ENCODE data around the gene CCDC40. TPM values are rescaled to one million over a fixed set of nuclear protein-coding genes. Genes with fewer than 3 reads are reported as not detected.
A peak's percentile ranks its signal among the peaks of the same experiment; 100 is the strongest.

CCDC40 gene
- total and polyA plus RNA-seq, 2 of the 13 experiments (the other 11 are each of a cell fraction or from before 2014, with no cell fraction given): 4.1 to 5.5 TPM

- no peak for TF ChIP-seq PHF5A (CRISPR knock-in tag; IDR thresholded peaks at IDR 0.05; ENCODE audit: low read depth, unreplicated experiment)
- TF ChIP-seq IRX3 (CRISPR knock-in tag; IDR thresholded peaks at IDR 0.05; ENCODE audit: borderline replicate concordance, low read depth): no peak
- no peak for TF ChIP-seq NPAS2 (CRISPR knock-in tag; IDR thresholded peaks at IDR 0.05; ENCODE audit: borderline replicate concordance)
- 0 out of 2 replicates have a peak, but pooled peaks have one; percentile 22 for TF ChIP-seq ZSCAN29 (CRISPR knock-in tag; conservative IDR thresholded peaks at IDR 0.05)
- no peak for TF ChIP-seq REXO4 (CRISPR knock-in tag; IDR thresholded peaks at IDR 0.05; ENCODE audit: borderline replicate concordance)
- TF ChIP-seq FOXK2 (IDR thresholded peaks at IDR 0.05): no peak
- no peak for TF ChIP-seq PREB (CRISPR knock-in tag; IDR thresholded peaks at IDR 0.05)
- TF ChIP-seq, protein P1, sequence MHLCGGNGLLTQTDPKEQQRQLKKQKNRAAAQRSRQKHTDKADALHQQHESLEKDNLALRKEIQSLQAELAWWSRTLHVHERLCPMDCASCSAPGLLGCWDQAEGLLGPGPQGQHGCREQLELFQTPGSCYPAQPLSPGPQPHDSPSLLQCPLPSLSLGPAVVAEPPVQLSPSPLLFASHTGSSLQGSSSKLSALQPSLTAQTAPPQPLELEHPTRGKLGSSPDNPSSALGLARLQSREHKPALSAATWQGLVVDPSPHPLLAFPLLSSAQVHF (CRISPR knock-in tag; IDR thresholded peaks at IDR 0.05): no peak
- TF ChIP-seq ZNF44 (CRISPR knock-in tag; IDR thresholded peaks at IDR 0.05): no peak
- TF ChIP-seq ATAD3A (CRISPR knock-in tag; IDR thresholded peaks at IDR 0.05): no peak
- no peak; the same call in 1 of the 2 replicates for TF ChIP-seq ZNF263 (CRISPR knock-in tag; IDR thresholded peaks at IDR 0.05)
- no peak for TF ChIP-seq MLLT10 (CRISPR knock-in tag; IDR thresholded peaks at IDR 0.05)
- TF ChIP-seq, protein P2, sequence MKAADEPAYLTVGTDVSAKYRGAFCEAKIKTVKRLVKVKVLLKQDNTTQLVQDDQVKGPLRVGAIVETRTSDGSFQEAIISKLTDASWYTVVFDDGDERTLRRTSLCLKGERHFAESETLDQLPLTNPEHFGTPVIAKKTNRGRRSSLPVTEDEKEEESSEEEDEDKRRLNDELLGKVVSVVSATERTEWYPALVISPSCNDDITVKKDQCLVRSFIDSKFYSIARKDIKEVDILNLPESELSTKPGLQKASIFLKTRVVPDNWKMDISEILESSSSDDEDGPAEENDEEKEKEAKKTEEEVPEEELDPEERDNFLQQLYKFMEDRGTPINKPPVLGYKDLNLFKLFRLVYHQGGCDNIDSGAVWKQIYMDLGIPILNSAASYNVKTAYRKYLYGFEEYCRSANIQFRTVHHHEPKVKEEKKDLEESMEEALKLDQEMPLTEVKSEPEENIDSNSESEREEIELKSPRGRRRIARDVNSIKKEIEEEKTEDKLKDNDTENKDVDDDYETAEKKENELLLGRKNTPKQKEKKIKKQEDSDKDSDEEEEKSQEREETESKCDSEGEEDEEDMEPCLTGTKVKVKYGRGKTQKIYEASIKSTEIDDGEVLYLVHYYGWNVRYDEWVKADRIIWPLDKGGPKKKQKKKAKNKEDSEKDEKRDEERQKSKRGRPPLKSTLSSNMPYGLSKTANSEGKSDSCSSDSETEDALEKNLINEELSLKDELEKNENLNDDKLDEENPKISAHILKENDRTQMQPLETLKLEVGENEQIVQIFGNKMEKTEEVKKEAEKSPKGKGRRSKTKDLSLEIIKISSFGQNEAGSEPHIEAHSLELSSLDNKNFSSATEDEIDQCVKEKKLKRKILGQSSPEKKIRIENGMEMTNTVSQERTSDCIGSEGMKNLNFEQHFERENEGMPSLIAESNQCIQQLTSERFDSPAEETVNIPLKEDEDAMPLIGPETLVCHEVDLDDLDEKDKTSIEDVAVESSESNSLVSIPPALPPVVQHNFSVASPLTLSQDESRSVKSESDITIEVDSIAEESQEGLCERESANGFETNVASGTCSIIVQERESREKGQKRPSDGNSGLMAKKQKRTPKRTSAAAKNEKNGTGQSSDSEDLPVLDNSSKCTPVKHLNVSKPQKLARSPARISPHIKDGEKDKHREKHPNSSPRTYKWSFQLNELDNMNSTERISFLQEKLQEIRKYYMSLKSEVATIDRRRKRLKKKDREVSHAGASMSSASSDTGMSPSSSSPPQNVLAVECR (CRISPR knock-in tag; IDR thresholded peaks at IDR 0.05; ENCODE audit: borderline replicate concordance): peak; percentile 64
- TF ChIP-seq ZNF333 (CRISPR knock-in tag; IDR thresholded peaks at IDR 0.05; ENCODE audit: borderline replicate concordance): no peak
- no peak for TF ChIP-seq SRSF4 (IDR thresholded peaks at IDR 0.05; ENCODE audit: low read depth, low read length, poor library complexity, severe bottlenecking)
- no peak for TF ChIP-seq USF2 (IDR thresholded peaks at IDR 0.05; ENCODE audit: low read depth, low read length)
- no peak for TF ChIP-seq USF2 (CRISPR knock-in tag; IDR thresholded peaks at IDR 0.05; ENCODE audit: borderline replicate concordance)
- TF ChIP-seq ZNF513 (CRISPR knock-in tag; conservative IDR thresholded peaks at IDR 0.05): no peak
- no peak for TF ChIP-seq NCOA5 (CRISPR knock-in tag; IDR thresholded peaks at IDR 0.05)
Observed at GRCh38 chr17:80005360-80006338, 30.8 kb upstream of the CCDC40 start (continued).
